Naive thymus-derived CD4-positive, alpha-beta T cell (primary cell): ENCODE results near the gene AFDN. TPM values are rescaled to one million over a fixed set of nuclear protein-coding genes. Genes with fewer than 3 reads are reported as not detected.

Source experiments
- ATAC-seq: fragments of 150-1000 bp; cut with Tn5 transposase; 2 replicates; pipeline ENCODE4 v1.10.0; 2021; ENCODE audit warnings: mild to moderate bottlenecking, moderate library complexity
- CTCF ChIA-PET: fragments of 350-600 bp; sonication (Branson Sonifier 250); formaldehyde crosslinking; loops from one replicate; lab custom pipeline; 2021; ENCODE audit warnings: antibody characterized with exemption; lab: Charles Lee
- POLR2A ChIA-PET: fragments of 350-600 bp; sonication (Branson Sonifier 250); formaldehyde crosslinking; loops from one replicate; lab custom pipeline; 2021; ENCODE audit warnings: antibody characterized with exemption, inconsistent platforms; lab: Charles Lee
- DNase-seq, 9 donors: peaks; one replicate each; pipeline versions ENCODE4 v3.0.0 to v3.0.0-alpha.2; 2020 to 2022; ENCODE audit warnings: mixed read lengths in 1 of 9
- H3K27ac ChIP-seq: one replicate; pipeline ENCODE4 v1.7.0; 2013; ENCODE audit warnings: mild to moderate bottlenecking, low read depth, low read length, moderate library complexity
- H3K27me3 ChIP-seq, 2 donors: one replicate each; pipeline ENCODE4 v1.7.0; 2013; ENCODE audit warnings: low read length in 2 of 2, mild to moderate bottlenecking in 2 of 2, moderate library complexity in 2 of 2; ENCODE audit not compliant: control insufficient read depth in 2 of 2, insufficient read depth in 2 of 2
- H3K36me3 ChIP-seq, 3 experiments: 1 replicate in 2 of 3; 2 replicates in 1 of 3; pipeline ENCODE4 v1.7.0; 2013; ENCODE audit warnings: low read length in 3 of 3, mild to moderate bottlenecking in 3 of 3, moderate library complexity in 1 of 3; ENCODE audit not compliant: insufficient read depth in 3 of 3, control insufficient read depth in 2 of 3
- H3K4me1 ChIP-seq, 2 donors: one replicate each; pipeline ENCODE4 v1.7.0; 2013; ENCODE audit warnings: low read length in 2 of 2, mild to moderate bottlenecking in 2 of 2, moderate library complexity in 1 of 2; ENCODE audit not compliant: control insufficient read depth in 2 of 2, insufficient read depth in 2 of 2
- H3K4me3 ChIP-seq: 2 replicates; pipeline ENCODE4 v1.7.0; 2013; ENCODE audit warnings: mild to moderate bottlenecking, low read length
- H3K9me3 ChIP-seq, 3 experiments: 1 replicate in 2 of 3; 2 replicates in 1 of 3; pipeline ENCODE4 v1.7.0; 2013; ENCODE audit warnings: low read length in 3 of 3; ENCODE audit not compliant: control insufficient read depth in 2 of 3
- H3K27ac Mint-ChIP-seq, 9 donors: one replicate each; pipeline ENCODE4 v1.8.0; 2020 to 2022; ENCODE audit warnings: mixed read lengths in 9 of 9, mild to moderate bottlenecking in 8 of 9, moderate library complexity in 5 of 9, inconsistent platforms in 2 of 9
- H3K27me3 Mint-ChIP-seq, 5 donors: one replicate each; pipeline ENCODE4 v1.8.0; 2021 to 2022; ENCODE audit warnings: mixed read lengths in 5 of 5, mild to moderate bottlenecking in 1 of 5
- H3K36me3 Mint-ChIP-seq, 5 donors: one replicate each; pipeline ENCODE4 v1.8.0; 2020 to 2022; ENCODE audit warnings: mixed read lengths in 5 of 5, mild to moderate bottlenecking in 3 of 5, inconsistent platforms in 1 of 5
- H3K4me1 Mint-ChIP-seq, 7 donors: one replicate each; pipeline ENCODE4 v1.8.0; 2020 to 2022; ENCODE audit warnings: mixed read lengths in 7 of 7, mild to moderate bottlenecking in 3 of 7, inconsistent platforms in 1 of 7
- H3K4me3 Mint-ChIP-seq, 10 donors: one replicate each; pipeline ENCODE4 v1.8.0; 2020 to 2022; ENCODE audit warnings: mild to moderate bottlenecking in 10 of 10, mixed read lengths in 10 of 10, moderate library complexity in 6 of 10, inconsistent platforms in 2 of 10
- H3K9me3 Mint-ChIP-seq, 11 donors: one replicate each; pipeline ENCODE4 v1.8.0; 2020 to 2022; ENCODE audit warnings: mixed read lengths in 11 of 11, mild to moderate bottlenecking in 4 of 11, inconsistent platforms in 1 of 11, moderate library complexity in 1 of 11
- intact Hi-C, 2 donors: fragments of 100-400 bp; cut with micrococcal nuclease; formaldehyde crosslinking; loops; one replicate each; pipeline ENCODE4 v1.15.1; 2023
- polyA plus RNA-seq, 2 donors: library from polyadenylated mRNA; unstranded; fragments of 300-500 nt; fragmentation: Illumina TruSeq; gene quantifications; one replicate each; pipeline ENCODE4 v1.2.3, GENCODE V29; 2021
- total RNA-seq, 6 experiments: library from RNA in 5 of 6; stranded (reverse) in 5 of 6; gene quantifications; 1 replicate in 5 of 6; 2 replicates in 1 of 6; pipeline ENCODE4 v1.2.3 and lab custom pipeline; 2021 to 2026

AFDN gene
- total and polyA plus RNA-seq, 7 experiments from 2014 or later: 0.08 to 55.1 (median 3.6) TPM

DNA sequence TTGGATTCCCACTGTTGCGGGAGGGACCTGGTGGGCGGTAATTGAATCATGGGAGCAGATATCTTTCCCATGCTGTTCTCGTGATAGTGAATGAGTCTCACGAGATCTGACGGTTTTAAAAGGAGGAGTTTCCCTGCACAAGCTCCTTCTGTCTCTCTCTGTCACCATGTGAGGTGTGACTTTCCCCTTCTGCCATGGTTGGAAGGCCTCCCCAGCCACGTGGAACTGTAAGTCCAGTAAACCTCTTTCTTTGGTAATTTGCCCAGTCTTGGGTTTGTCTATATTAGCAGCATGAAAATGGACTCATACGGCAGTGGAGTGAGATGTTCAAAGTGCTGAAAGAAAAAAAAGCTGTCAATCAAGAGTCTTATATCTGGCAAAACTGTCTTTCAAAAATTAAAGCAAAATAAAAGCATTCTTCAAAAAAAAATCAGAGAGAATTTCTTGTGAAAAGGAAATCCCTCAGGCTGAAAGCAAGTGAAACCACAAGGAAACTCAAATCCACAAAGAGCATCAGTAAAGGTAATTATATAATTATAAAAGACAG lies 155.3 kb downstream of the AFDN start:
- H3K36me3 ChIP-seq: no peaks in the 10 kb centered on the region
- CTCF ChIA-PET: no interaction called here
- ATAC-seq (no peak), DNase-seq (no peak)
- H3K4me3 ChIP-seq: no peak overlapping the region
- H3K4me1 ChIP-seq: no peaks in the 10 kb centered on the region
- H3K27me3 Mint-ChIP-seq: peaks cover 0 to 6% (median 0%) of the 10 kb centered on the region in 5 donors
- no peaks in the 10 kb centered on the region for H3K4me1 Mint-ChIP-seq
- peaks cover 0 to 8% (median 0%) of the 10 kb centered on the region in 11 donors for H3K9me3 Mint-ChIP-seq
- no peaks in the 10 kb centered on the region for H3K27me3 ChIP-seq
- POLR2A ChIA-PET: no interaction called here
- intact Hi-C loops: no loop called here
- H3K4me3 Mint-ChIP-seq: no peak overlapping the region
- H3K27ac Mint-ChIP-seq: no peak overlapping the region
- H3K27ac ChIP-seq: no peak overlapping the region
- H3K9me3 ChIP-seq: no peaks in the 10 kb centered on the region
- H3K36me3 Mint-ChIP-seq: no peaks in the 10 kb centered on the region

DNA sequence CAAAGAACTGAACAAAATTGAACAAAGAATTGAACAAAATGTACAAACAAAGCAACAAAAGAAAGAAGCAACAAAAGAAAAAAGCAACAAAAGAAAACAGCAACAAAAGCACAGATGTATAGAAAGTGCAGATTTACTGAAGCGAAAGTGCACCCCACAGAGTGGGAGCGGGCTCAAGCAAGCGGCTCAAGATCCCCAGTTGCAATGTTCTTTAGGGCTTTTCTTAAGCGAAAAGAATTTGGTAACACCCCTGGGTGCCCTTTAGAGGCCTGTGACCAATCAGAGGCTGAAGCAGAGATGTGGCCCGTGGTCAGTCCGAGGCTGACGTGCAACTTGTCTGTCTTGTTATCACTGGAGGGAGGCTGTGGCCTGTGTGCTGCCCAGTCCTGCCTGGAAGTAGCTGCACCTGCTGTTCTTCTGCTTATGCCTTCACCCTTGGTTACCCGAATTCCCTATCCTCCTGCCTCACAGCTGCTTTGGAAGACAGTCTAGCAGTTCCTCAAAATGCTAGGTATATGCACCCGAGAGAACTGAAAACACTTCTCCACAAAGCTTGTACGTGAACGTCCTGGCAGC lies 157.5 kb downstream of the AFDN start:
- Histone ChIP-seq H3K9me3 (no peaks in the 10 kb centered on the region), H3K36me3 (no peaks in the 10 kb centered on the region), H3K27ac (no peak overlapping the region), H3K4me1 (no peaks in the 10 kb centered on the region), H3K4me3 (no peak overlapping the region), H3K27me3 (no peaks in the 10 kb centered on the region)
- DNase-seq (no peak), ATAC-seq (no peak)
- no peak overlapping the region for H3K27ac Mint-ChIP-seq
- no peak overlapping the region for H3K4me3 Mint-ChIP-seq
- H3K36me3 Mint-ChIP-seq: no peaks in the 10 kb centered on the region
- no peaks in the 10 kb centered on the region for H3K4me1 Mint-ChIP-seq
- intact Hi-C loops: no loop called here
- no peaks in the 10 kb centered on the region for H3K27me3 Mint-ChIP-seq
- ChIA-PET POLR2A (no interaction called here), CTCF (no interaction called here)
- peaks cover 0 to 11% (median 0%) of the 10 kb centered on the region in 11 donors for H3K9me3 Mint-ChIP-seq

DNA sequence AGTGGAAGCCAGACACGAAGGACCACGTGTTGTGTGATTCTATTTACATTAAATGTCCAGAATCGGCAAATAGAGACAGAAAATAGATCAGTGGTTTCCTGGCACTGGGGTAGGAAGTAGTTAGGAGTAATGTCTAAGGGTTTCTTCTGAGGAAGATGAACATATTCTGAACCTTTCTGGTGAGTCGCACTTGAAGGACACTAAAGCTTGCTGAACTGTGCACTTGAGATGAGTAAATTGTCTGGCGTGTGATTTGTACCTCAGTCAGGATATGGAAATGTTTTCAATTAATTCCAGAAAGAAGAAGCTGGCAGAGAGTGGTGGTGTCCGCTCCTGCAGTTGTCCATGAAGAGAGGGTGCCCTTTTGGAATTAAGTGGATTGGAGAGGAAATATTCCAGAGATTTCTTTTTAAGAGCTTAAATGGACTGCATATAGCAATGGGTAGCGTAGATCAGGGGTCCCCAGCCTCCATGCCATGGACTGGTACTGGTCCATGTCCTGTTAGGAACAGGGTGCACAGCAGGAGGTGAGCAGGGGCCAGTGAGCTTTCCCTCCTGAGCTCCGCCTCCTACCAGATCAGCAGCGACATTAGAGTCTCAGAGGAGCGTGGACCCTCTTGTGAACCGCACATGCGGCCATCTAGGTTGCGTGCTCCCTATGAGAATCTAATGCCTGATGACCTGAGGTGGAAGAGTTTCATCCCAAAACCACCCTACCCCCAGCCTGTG lies 158.3 kb downstream of the AFDN start:
- no peak overlapping the region for H3K4me3 ChIP-seq
- Mint-ChIP-seq H3K9me3 (peaks cover 0 to 11% (median 0%) of the 10 kb centered on the region in 11 donors), H3K4me1 (no peaks in the 10 kb centered on the region), H3K4me3 (no peak overlapping the region), H3K36me3 (no peaks in the 10 kb centered on the region), H3K27me3 (no peaks in the 10 kb centered on the region), H3K27ac (no peak overlapping the region)
- DNase-seq: no peak
- ATAC-seq: no peak
- no peaks in the 10 kb centered on the region for H3K36me3 ChIP-seq
- no peaks in the 10 kb centered on the region for H3K9me3 ChIP-seq
- no peaks in the 10 kb centered on the region for H3K4me1 ChIP-seq
- H3K27ac ChIP-seq: no peak overlapping the region
- no peaks in the 10 kb centered on the region for H3K27me3 ChIP-seq
- ChIA-PET CTCF (no interaction called here), POLR2A (no interaction called here)
- intact Hi-C loops: no loop called here

DNA sequence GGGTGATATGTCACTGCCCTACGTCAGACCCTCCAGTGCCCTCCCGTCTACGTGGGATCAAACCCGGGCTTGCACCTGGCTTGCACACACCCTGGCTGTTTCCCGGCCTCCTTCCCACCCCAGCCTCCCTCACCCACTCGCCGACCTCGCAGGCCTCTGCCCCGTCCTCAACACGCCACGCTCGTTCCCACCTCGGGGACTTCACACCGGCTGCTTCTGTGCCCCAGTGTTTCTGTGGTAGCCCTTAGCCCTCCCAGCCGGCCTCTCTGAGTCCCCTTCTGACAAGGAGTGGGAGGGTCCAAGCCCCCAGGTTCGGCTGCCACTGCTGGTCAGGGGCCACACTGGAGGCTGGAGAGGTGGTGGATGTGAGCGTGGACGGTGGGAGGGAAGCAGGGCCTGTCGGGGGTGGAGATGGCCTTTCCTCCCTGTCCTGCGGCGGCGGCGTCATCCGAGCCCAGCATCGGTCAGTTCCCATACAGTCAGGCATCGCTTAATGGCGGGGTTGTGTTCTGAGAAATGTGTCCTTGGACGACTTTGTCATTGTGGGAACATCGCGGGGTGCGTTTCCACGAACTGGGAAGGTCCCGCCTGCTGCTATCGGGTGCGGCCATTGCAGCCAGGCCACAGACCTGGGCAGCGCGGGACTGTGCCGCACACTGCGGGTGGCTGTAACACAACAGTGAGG lies 159.3 kb downstream of the AFDN start:
- no peak for ATAC-seq
- Mint-ChIP-seq H3K36me3 (no peaks in the 10 kb centered on the region), H3K27me3 (no peaks in the 10 kb centered on the region), H3K27ac (no peak overlapping the region), H3K9me3 (peaks cover 0 to 8% (median 0%) of the 10 kb centered on the region in 11 donors), H3K4me1 (no peaks in the 10 kb centered on the region), H3K4me3 (no peak overlapping the region)
- Histone ChIP-seq H3K27ac (no peak overlapping the region), H3K4me3 (no peak overlapping the region), H3K9me3 (no peaks in the 10 kb centered on the region), H3K4me1 (no peaks in the 10 kb centered on the region), H3K27me3 (no peaks in the 10 kb centered on the region), H3K36me3 (no peaks in the 10 kb centered on the region)
- POLR2A ChIA-PET: no interaction called here
- CTCF ChIA-PET: no interaction called here
- no peak for DNase-seq
- intact Hi-C loops: no loop called here

DNA sequence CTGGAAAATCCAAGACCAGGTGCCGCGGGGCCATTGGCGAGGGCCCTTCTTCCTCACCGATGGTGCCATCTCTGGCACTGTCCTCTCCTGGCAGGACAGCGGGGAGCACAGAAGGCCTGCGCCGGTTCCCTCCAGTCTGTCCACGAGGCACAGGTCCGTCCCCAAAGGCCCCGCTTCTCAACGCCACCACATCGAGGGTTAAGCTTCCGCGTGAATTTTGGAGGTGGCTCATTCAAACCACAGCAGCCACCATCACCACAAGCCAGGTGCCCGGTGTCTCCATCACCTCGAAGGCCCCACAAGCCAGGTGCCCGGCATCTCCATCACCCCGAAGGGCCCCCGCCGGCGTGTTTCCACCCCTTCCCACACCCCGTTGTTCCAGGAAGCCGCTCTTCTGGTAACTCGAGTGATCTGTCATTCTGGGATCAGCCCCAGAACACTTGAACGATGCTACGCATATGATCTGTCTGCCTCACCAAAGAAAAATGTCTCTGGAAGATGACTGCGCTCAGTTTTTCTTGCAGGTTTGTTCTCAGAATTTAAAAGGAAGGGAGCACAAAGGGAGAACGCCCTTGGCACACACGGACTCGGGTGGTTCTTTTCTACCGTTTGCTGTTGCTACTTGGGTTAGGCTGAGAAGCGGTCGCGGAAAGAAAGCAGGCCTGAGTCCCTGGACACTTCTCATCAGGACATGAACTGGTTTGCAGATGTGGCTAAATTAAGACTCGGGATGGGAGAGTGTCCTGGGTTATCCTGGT lies 160.9 kb downstream of the AFDN start:
- H3K4me1 Mint-ChIP-seq: no peaks in the 10 kb centered on the region
- POLR2A ChIA-PET: no interaction called here
- no peak overlapping the region for H3K4me3 ChIP-seq
- ATAC-seq (no peak), DNase-seq (no peak)
- H3K9me3 Mint-ChIP-seq: peaks cover 0 to 8% (median 0%) of the 10 kb centered on the region in 11 donors
- H3K36me3 ChIP-seq: no peaks in the 10 kb centered on the region
- intact Hi-C loops: no loop called here
- H3K27me3 Mint-ChIP-seq: no peaks in the 10 kb centered on the region
- H3K27me3 ChIP-seq: no peaks in the 10 kb centered on the region
- H3K27ac Mint-ChIP-seq: no peak overlapping the region
- H3K36me3 Mint-ChIP-seq: no peaks in the 10 kb centered on the region
- H3K4me3 Mint-ChIP-seq: no peak overlapping the region
- CTCF ChIA-PET: no interaction called here
- H3K4me1 ChIP-seq: no peaks in the 10 kb centered on the region
- no peak overlapping the region for H3K27ac ChIP-seq
- no peaks in the 10 kb centered on the region for H3K9me3 ChIP-seq

DNA sequence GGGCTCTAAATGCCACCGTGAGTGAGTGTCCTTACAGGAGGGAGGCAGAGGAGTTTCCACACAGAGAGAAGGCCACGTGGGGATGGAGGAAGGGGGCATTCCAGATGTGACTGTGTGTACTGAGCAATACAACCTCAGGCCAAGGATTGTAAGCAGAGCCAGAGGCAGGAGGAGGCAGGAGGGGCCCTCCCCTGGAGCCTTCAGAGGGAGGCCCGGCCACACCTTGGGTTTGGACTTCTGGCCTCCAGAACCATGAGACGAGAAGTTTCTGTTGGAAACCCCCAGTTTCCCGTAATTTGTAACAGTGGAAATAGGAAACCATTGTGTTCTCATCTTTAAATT lies 161.4 kb downstream of the AFDN start:
- ChIA-PET CTCF (no interaction called here), POLR2A (no interaction called here)
- no peaks in the 10 kb centered on the region for H3K36me3 ChIP-seq

More for the DNA sequence above, 161.4 kb downstream of the AFDN start:
- no peak for ATAC-seq
- no peak for DNase-seq
- H3K9me3 ChIP-seq: no peaks in the 10 kb centered on the region
- no peaks in the 10 kb centered on the region for H3K4me1 ChIP-seq
- H3K4me3 ChIP-seq: no peak overlapping the region
- H3K4me3 Mint-ChIP-seq: no peak overlapping the region
- intact Hi-C loops: no loop called here
- no peaks in the 10 kb centered on the region for H3K27me3 Mint-ChIP-seq
- H3K27ac ChIP-seq: no peak overlapping the region
- H3K4me1 Mint-ChIP-seq: no peaks in the 10 kb centered on the region
- H3K27ac Mint-ChIP-seq: no peak overlapping the region
- no peaks in the 10 kb centered on the region for H3K27me3 ChIP-seq
- peaks cover 0 to 8% (median 0%) of the 10 kb centered on the region in 11 donors for H3K9me3 Mint-ChIP-seq
- no peaks in the 10 kb centered on the region for H3K36me3 Mint-ChIP-seq
